ENCODE measurements around the gene KTN1.

The KTN1 gene

GRCh38 chr14:55697414-55697861, 117.4 kb downstream of the KTN1 start:
- no peak for DNase-seq (ENCODE audit: low read depth)
- H3K4me3 ChIP-seq (ENCODE audit: low read depth, low read length): no peak overlapping the region
- TF ChIP-seq CTCF (IDR thresholded peaks at IDR 0.05; ENCODE audit: control insufficient read depth, extremely low read depth, insufficient read depth): no peak

GRCh38 chr14:55698051-55698450, 118.0 kb downstream of the KTN1 start:
- DNase-seq (ENCODE audit: low read depth): no peak
- TF ChIP-seq CTCF (IDR thresholded peaks at IDR 0.05; ENCODE audit: control insufficient read depth, extremely low read depth, insufficient read depth): no peak
- H3K4me3 ChIP-seq (ENCODE audit: low read depth, low read length): no peak overlapping the region

GRCh38 chr14:55699131-55700057, 119.4 kb downstream of the KTN1 start:
- TF ChIP-seq CTCF (IDR thresholded peaks at IDR 0.05; ENCODE audit: control insufficient read depth, extremely low read depth, insufficient read depth): no peak
- no peak overlapping the region for H3K4me3 ChIP-seq (ENCODE audit: low read depth, low read length)
- DNase-seq (ENCODE audit: low read depth): no peak

GRCh38 chr14:55701638-55702037, 121.6 kb downstream of the KTN1 start:
- no peak overlapping the region for H3K4me3 ChIP-seq (ENCODE audit: low read depth, low read length)
- no peak for DNase-seq (ENCODE audit: low read depth)
- no peak for TF ChIP-seq CTCF (IDR thresholded peaks at IDR 0.05; ENCODE audit: control insufficient read depth, extremely low read depth, insufficient read depth)

GRCh38 chr14:55702511-55702910, 122.5 kb downstream of the KTN1 start:
- no peak for DNase-seq (ENCODE audit: low read depth)
- no peak for TF ChIP-seq CTCF (IDR thresholded peaks at IDR 0.05; ENCODE audit: control insufficient read depth, extremely low read depth, insufficient read depth)
- H3K4me3 ChIP-seq (ENCODE audit: low read depth, low read length): no peak overlapping the region

GRCh38 chr14:55704654-55705053, 124.6 kb downstream of the KTN1 start:
- no peak for TF ChIP-seq CTCF (IDR thresholded peaks at IDR 0.05; ENCODE audit: control insufficient read depth, extremely low read depth, insufficient read depth)
- no peak for DNase-seq (ENCODE audit: low read depth)
- no peak overlapping the region for H3K4me3 ChIP-seq (ENCODE audit: low read depth, low read length)

Data from LNCaP clone FGC (cell line).